Activated CD4-positive, alpha-beta T cell treated with anti-CD3 and anti-CD28 coated beads, Interleukin-2, amount 10 ng/mL, durations not matched to agents 7 days and 5 days (primary cell): Measurements from ENCODE around the gene CRYGS. TPM values are rescaled to one million over a fixed set of nuclear protein-coding genes. Genes with fewer than 3 reads are reported as not detected.
A peak's percentile ranks its signal among the peaks of the same experiment; 100 is the strongest.
"Not testable (repeated sequence)": the region's sequence is repeated elsewhere in the genome, so short reads cannot be mapped to it uniquely, and the experiment has no call there.

Experiments used
- CTCF ChIA-PET: fragments of 350-600 bp; sonication (Branson Sonifier 250); formaldehyde crosslinking; loops from one replicate; lab custom pipeline; 2021; ENCODE audit warnings: antibody characterized with exemption; lab: Charles Lee
- POLR2A ChIA-PET: fragments of 350-600 bp; sonication (Branson Sonifier 250); formaldehyde crosslinking; loops from one replicate; lab custom pipeline; 2021; ENCODE audit warnings: antibody characterized with exemption; lab: Charles Lee
- DNase-seq: peaks from one replicate; pipeline ENCODE4 v3.0.0-alpha.2; 2020
- H3K27ac Mint-ChIP-seq: one replicate; pipeline ENCODE4 v1.8.0; 2021; ENCODE audit warnings: mild to moderate bottlenecking, moderate library complexity, mixed read lengths
- H3K27me3 Mint-ChIP-seq: one replicate; pipeline ENCODE4 v1.8.0; 2021; ENCODE audit warnings: mixed read lengths
- H3K36me3 Mint-ChIP-seq: one replicate; pipeline ENCODE4 v1.8.0; 2021; ENCODE audit warnings: low read depth, mixed read lengths
- H3K4me1 Mint-ChIP-seq: one replicate; pipeline ENCODE4 v1.8.0; 2021; ENCODE audit warnings: mixed read lengths
- H3K4me3 Mint-ChIP-seq: one replicate; pipeline ENCODE4 v1.8.0; 2021; ENCODE audit warnings: mild to moderate bottlenecking, moderate library complexity, mixed read lengths
- H3K9me3 Mint-ChIP-seq: one replicate; pipeline ENCODE4 v1.8.0; 2021; ENCODE audit warnings: mixed read lengths
- total RNA-seq, 2 experiments: library from RNA; stranded (reverse); gene quantifications; one replicate each; pipeline ENCODE4 v1.2.3, GENCODE V29; 2021

The CRYGS gene
- total RNA-seq, 2 experiments from 2014 or later, result 4.5 to 5.7 TPM

- ChIA-PET CTCF (interaction anchor here (0.7 to 1.3 kb wide), 3 partner anchors 21 to 98 kb away, joined by 3 to 5 read pairs (median 5); no protein-coding TSS in a partner anchor), POLR2A (no interaction called here)
- peaks cover 36% of the 10 kb centered on the region for H3K4me1 Mint-ChIP-seq
- H3K36me3 Mint-ChIP-seq, result peaks cover 4% of the 10 kb centered on the region
- DNase-seq, result no peak
- no peaks in the 10 kb centered on the region for H3K27me3 Mint-ChIP-seq
- no peak overlapping the region for H3K4me3 Mint-ChIP-seq
- no peak overlapping the region for H3K27ac Mint-ChIP-seq
- peaks cover 2% of the 10 kb centered on the region for H3K9me3 Mint-ChIP-seq
These were observed 30.8 kb downstream of the CRYGS start for GRCh38 chr3:186513386-186513785.

GRCh38 chr3:186512570-186513302 is 31.4 kb downstream of the CRYGS start:
- ChIA-PET POLR2A (no interaction called here), CTCF (interaction anchor here (0.7 to 1.3 kb wide), 3 partner anchors 21 to 97 kb away, joined by 3 to 5 read pairs (median 5); no protein-coding TSS in a partner anchor)
- Mint-ChIP-seq H3K9me3 (peaks cover 2% of the 10 kb centered on the region), H3K4me3 (no peak overlapping the region), H3K4me1 (peaks cover 31% of the 10 kb centered on the region), H3K27ac (no peak overlapping the region), H3K27me3 (no peaks in the 10 kb centered on the region), H3K36me3 (peaks cover 4% of the 10 kb centered on the region)
- DNase-seq, result no peak

- Mint-ChIP-seq H3K36me3 (peaks cover 2% of the 10 kb centered on the region), H3K9me3 (no peaks in the 10 kb centered on the region), H3K27ac (no peak overlapping the region), H3K27me3 (no peaks in the 10 kb centered on the region), H3K4me3 (no peak overlapping the region), H3K4me1 (peaks cover 26% of the 10 kb centered on the region)
- CTCF ChIA-PET, result no interaction called here
- DNase-seq, result no peak
- POLR2A ChIA-PET, result no interaction called here
These were observed 32.5 kb downstream of the CRYGS start for GRCh38 chr3:186511702-186512101.

DNA sequence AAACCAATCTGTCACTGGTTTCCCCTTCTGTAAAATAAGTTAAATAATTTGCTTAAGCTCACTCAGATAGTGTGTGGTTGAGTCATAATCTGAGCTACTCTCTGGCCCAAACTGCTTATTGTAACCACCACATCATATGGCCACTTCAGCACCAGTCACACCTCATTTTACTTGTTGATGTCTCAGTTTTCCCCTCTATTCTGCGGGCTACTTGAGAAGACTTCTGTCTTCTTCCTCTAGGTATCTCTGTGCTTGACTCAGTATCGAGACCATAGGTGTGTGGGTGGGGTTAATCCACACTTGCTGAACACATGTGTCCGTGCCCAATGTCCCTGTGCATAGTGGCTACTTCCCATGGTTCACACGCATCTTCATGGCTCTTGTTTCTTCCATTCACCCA is 32.9 kb downstream of the CRYGS start:
- H3K27ac Mint-ChIP-seq, result no peak overlapping the region
- H3K36me3 Mint-ChIP-seq, result no peaks in the 10 kb centered on the region
- no peaks in the 10 kb centered on the region for H3K27me3 Mint-ChIP-seq
- H3K9me3 Mint-ChIP-seq, result no peaks in the 10 kb centered on the region
- no peak overlapping the region for H3K4me3 Mint-ChIP-seq
- ChIA-PET POLR2A (no interaction called here), CTCF (no interaction called here)
- no peak for DNase-seq
- peaks cover 23% of the 10 kb centered on the region for H3K4me1 Mint-ChIP-seq

DNA sequence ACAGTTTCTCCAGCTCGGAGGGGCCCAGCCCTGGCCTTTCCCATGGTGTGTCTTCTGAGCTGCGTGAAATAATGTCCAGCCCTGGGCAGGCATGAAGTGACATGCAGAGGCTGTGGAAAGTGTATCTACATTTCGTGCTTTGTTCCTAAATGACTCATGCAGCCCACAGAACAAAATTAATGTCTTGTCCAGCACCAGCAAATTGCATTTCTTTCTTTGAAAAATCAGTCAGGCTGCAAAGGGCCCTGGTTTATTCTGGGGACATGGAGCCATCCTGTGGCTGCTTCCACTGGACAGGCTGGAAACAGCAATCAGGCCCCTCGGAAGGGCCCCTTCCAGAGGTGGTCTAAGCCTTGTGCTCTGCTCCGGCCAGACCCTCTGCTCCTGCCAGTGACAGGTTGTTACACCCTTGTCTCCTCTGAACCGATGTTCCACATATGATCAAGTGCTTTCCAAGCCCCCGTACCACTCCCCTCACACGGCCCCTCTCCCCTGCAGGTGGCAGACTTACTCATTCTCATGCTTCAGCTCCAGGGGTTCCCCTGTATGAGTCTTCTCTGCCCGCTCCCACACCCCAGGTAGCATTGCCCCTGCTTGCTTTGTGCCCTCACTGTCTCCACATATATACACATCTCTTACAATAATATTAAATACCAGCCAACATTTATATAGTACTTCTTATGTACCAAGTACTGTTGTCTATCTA is 33.7 kb downstream of the CRYGS start:
- ChIA-PET CTCF (no interaction called here), POLR2A (no interaction called here)
- Mint-ChIP-seq H3K27me3 (no peaks in the 10 kb centered on the region), H3K4me1 (peaks cover 16% of the 10 kb centered on the region), H3K9me3 (no peaks in the 10 kb centered on the region), H3K27ac (no peak overlapping the region), H3K36me3 (no peaks in the 10 kb centered on the region), H3K4me3 (no peak overlapping the region)
- DNase-seq, result no peak

DNA sequence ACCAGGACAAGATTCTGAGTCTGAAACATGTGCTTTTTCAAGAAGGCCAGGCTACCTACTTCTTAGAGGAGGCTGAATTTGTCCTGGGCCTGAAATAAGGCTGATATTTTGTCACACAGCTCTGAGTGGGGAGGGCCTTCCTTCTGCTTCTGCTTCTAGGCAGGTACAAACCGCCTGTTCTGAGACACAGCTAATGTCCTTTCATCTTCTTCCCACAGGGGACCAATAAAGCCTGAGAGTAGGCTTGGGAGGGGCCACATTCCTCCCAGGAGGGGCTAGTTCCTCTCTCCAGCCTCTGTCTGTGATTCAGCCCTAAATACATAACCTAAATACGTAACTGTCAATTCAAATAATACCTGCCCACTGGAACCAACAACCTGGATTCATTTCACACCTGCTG is 34.8 kb downstream of the CRYGS start:
- no peak overlapping the region for H3K27ac Mint-ChIP-seq
- no peaks in the 10 kb centered on the region for H3K36me3 Mint-ChIP-seq
- no peaks in the 10 kb centered on the region for H3K27me3 Mint-ChIP-seq
- H3K9me3 Mint-ChIP-seq, result no peaks in the 10 kb centered on the region
- DNase-seq, result no peak
- CTCF ChIA-PET, result no interaction called here
- H3K4me3 Mint-ChIP-seq, result no peak overlapping the region
- POLR2A ChIA-PET, result no interaction called here
- H3K4me1 Mint-ChIP-seq, result peaks cover 5% of the 10 kb centered on the region

GRCh38 chr3:186506857-186507256 is 37.3 kb downstream of the CRYGS start:
- Mint-ChIP-seq H3K4me3 (no peak overlapping the region), H3K27me3 (no peaks in the 10 kb centered on the region), H3K9me3 (no peaks in the 10 kb centered on the region), H3K4me1 (peaks cover 10% of the 10 kb centered on the region), H3K27ac (no peak overlapping the region), H3K36me3 (no peaks in the 10 kb centered on the region)
- POLR2A ChIA-PET, result no interaction called here
- DNase-seq, result no peak
- CTCF ChIA-PET, result interaction anchor here (0.6 kb wide), 1 partner anchor 535 kb away, joined by 4 read pairs; no protein-coding TSS in a partner anchor

DNA sequence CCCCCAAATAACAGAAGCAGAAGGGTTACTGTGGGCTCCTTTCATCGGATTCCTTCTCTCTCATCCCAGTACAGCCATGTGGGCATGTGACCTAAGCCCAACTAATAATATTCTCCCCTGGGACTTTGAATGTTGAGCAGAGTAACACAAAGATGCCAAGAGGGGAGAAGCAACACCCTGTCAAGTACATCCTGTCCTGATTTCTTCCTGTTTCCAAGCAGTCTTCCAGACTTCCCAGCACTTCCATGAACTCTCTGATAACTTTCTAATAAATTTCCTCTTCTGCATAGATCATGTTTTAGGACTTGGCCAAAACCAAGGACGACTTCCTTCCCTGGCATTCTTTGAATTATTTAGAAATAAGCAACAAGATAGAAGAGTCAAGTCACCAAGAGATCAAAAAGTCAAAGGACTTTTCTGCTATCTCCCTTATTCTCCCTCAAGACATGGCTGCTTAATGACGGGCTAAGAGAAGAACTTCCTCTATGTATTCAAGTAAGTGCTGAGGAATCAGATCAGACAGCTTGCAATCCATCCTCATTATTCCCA is 37.9 kb downstream of the CRYGS start:
- POLR2A ChIA-PET, result no interaction called here
- CTCF ChIA-PET, result no interaction called here

DNA sequence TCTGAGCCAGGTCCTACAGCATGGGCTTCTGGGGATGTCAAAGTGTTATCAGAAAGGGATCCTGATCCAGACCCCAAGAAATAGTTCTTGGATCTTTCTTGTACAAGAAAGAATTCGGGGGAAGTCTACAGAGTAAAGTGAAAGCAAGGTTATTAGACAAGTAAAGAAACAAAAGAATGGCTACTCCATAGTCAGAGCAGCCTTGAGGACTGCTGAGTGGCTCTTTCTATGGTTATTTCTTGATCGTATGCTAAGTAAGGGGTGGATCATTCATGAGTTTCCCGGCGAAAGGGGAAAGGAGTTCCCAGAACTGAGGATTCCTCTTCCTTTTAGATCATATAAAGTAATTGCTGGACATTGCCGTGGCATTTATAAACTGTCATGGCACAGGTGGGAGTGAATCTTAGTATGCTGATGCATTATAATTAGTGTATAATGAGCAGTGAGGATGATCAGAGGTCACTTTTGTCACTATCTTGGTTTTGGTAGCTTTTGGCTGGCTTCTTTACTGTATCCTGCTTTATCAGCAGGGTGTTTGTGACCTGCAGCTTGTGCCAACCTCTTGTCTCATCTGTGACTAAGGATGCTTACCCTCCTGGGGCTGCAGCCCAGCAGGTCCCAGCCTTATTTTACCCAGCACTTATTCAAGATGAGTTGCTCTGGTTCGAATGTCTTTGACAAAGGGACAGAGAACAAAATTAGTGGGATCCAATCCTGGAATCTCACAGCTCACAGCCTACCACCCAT is 41.0 kb downstream of the CRYGS start:
- ChIA-PET CTCF (interaction anchor here (0.9 to 1.0 kb wide), 2 partner anchors 8 to 16 kb away, joined by 3 read pairs; no protein-coding TSS in a partner anchor), POLR2A (no interaction called here)
- no peaks in the 10 kb centered on the region for H3K9me3 Mint-ChIP-seq
- H3K4me1 Mint-ChIP-seq, result peaks cover 10% of the 10 kb centered on the region
- DNase-seq, result no peak
- no peaks in the 10 kb centered on the region for H3K36me3 Mint-ChIP-seq
- peak overlapping the region; percentile 14 for H3K4me3 Mint-ChIP-seq
- no peaks in the 10 kb centered on the region for H3K27me3 Mint-ChIP-seq
- H3K27ac Mint-ChIP-seq, result no peak overlapping the region

More for the DNA sequence above, 37.9 kb downstream of the CRYGS start:
- no peak for DNase-seq
- peaks cover 10% of the 10 kb centered on the region for H3K4me1 Mint-ChIP-seq
- no peaks in the 10 kb centered on the region for H3K9me3 Mint-ChIP-seq
- no peaks in the 10 kb centered on the region for H3K36me3 Mint-ChIP-seq
- H3K27ac Mint-ChIP-seq, result no peak overlapping the region
- no peak overlapping the region for H3K4me3 Mint-ChIP-seq
- H3K27me3 Mint-ChIP-seq, result no peaks in the 10 kb centered on the region

DNA sequence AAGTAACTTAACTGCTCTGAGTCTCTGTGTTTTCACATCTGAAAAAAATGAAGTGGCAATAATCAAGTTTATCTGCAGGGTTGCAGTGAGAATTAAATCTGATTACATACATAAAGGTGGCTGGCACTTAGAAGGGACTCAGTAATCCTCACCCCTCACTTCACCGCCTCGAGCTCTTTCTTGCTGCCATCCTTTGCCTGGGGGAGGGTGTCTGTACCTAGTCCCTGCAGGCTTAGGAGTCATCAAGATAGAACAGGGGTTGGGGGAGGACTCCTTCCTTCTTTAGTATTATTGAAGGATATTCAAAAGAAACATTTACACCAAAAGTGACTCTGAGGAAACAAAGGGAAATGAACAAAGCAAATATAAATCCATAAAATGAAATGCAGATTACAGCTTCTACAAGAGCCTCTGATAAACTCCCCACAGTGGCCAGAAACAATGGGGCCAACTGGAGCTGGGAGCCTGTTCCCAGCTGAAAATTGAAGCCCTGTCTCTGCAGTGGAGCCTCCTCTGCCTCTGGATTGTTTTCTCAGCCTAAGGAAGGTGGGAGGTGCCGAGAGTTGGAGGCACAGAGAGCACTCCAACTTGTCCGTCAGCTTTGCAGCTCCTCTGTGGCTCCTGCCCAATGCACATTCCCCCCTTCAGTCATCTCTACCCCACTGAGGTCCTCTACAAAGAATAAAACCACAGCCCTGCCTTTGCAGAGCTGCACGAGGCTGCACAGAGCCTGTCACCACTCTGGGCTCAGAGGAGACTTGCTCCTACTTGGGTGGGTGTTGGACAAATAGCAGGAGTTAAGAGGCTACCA is 41.8 kb downstream of the CRYGS start:
- H3K4me3 Mint-ChIP-seq, result peak overlapping the region; percentile 14
- ChIA-PET POLR2A (no interaction called here), CTCF (no interaction called here)
- no peak for DNase-seq
- no peaks in the 10 kb centered on the region for H3K27me3 Mint-ChIP-seq
- no peaks in the 10 kb centered on the region for H3K9me3 Mint-ChIP-seq
- H3K27ac Mint-ChIP-seq, result no peak overlapping the region
- no peaks in the 10 kb centered on the region for H3K36me3 Mint-ChIP-seq
- peaks cover 10% of the 10 kb centered on the region for H3K4me1 Mint-ChIP-seq

DNA sequence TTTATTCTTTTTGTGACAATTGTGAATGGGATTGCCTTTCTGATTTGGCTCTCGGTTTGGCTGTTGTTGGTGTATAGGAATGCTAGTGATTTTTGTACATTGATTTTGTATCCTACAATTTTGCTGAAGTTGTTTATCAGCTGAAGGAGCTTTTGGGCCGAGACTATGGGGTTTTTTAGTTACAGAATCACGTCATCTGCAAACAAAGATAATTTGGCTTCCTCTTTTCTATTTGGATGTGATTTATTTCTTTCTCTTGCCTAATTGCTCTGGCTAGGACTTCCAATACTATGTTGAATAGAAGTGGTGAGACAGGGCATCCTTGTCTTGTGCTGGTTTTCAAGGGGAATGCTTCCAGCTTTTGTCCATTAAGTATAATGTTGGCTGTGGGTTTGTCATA is 44.2 kb downstream of the CRYGS start:
- H3K36me3 Mint-ChIP-seq, H3K27me3 Mint-ChIP-seq, DNase-seq, H3K27ac Mint-ChIP-seq, H3K4me1 Mint-ChIP-seq, H3K4me3 Mint-ChIP-seq, H3K9me3 Mint-ChIP-seq, POLR2A ChIA-PET: not testable (repeated sequence)
- CTCF ChIA-PET, result interaction anchor here (1.3 kb wide), 1 partner anchor 18 kb away, joined by 4 read pairs; no protein-coding TSS in a partner anchor

DNA sequence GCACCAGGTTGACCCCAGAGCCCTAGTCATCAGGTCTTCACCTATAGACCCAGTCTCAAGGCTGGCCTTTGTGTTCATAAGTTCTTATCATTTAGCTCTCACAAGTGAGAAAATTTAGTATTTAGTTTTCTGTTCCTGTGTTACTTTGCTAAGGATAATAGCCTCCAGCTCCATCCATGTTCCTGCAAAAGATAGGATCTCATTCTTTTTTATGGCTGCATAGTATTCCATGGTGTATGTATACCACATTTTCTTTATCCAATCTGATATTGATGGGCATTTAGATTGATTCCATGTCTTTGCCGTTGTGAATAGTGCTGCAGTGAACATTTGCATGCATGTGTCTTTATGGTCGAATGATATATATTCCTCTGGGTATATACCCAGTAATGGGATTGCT is 46.2 kb downstream of the CRYGS start:
- POLR2A ChIA-PET, H3K4me3 Mint-ChIP-seq, H3K4me1 Mint-ChIP-seq, H3K27me3 Mint-ChIP-seq, H3K9me3 Mint-ChIP-seq, H3K36me3 Mint-ChIP-seq, H3K27ac Mint-ChIP-seq, DNase-seq: not testable (repeated sequence)
- CTCF ChIA-PET, result interaction anchor here (1.4 kb wide), 1 partner anchor 41 kb away, joined by 3 read pairs; no protein-coding TSS in a partner anchor
